AG09319 (cell line): ENCODE measurements around the gene HRH1.

Experiments
- DNase-seq: peaks from one replicate; pipeline ENCODE4 v3.0.0-alpha.2; 2010; ENCODE audit warnings: low read depth; ENCODE audit errors: extremely low read depth
- CTCF ChIP-seq: IDR thresholded peaks from 2 replicates; pipeline ENCODE4 v1.5.1; 2011; ENCODE audit warnings: low read depth, mild to moderate bottlenecking, inconsistent platforms, low read length, moderate library complexity

HRH1 gene

DNA sequence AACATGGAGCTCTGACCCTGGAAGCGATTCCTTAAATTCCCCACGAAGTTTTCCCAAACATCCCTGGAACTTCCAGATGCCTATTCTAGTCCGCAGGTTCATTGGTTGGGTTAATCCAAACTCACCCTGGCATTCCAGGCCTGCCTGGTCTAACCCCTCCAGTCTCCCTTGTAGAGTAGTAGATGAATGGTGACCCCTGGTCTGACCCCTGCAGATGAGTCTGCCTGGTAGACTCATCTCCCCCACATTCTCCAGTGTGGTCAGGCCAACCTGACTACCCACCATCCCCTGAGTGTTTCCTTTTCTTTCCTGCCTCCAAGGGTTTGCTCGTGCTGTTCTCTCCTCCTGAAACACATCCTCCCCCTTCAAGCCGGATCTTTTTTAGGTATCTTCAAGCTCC, 10.8 kb upstream of the HRH1 start:
- no peak for DNase-seq
- TF ChIP-seq CTCF: no peak

DNA sequence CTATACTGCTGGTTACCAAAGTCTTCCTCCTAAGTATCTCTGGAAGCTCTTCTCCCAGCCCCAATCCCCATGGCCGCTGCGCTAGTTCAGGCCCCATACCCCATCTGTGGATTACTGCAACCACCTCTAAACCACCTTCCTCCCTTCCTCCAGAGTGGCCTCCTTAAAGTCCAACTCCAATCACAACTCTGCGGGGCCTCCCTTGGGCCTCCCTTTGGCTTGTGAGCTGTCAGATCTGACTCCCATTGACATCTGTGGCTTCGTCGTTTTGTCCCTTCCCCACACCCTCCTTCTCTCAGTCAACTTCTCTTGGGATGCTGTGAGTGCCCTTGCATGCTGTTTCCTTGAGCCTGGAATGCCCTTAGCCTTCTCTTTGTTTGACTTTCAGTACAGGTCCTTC, 9.3 kb upstream of the HRH1 start:
- TF ChIP-seq CTCF: no peak
- DNase-seq: no peak

DNA sequence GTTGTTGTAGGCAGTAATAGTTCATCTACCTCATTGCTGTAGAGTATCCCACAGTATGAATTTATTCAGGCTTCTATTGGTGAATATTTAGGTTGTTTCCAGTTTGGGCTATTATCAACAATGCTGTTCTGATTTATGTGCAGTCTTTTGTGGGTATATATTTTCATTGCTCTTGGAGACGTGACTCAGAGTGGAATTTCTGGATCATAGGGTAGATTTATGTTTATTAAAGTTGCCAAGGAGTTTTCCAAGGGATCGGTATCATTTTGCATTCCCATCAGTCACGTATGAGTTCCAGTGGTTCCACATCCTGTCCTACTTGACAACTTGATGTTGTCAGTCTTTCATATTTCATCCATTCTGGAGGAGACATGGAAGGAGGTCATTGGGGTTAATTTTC, 8.4 kb upstream of the HRH1 start:
- DNase-seq: peak; percentile 67
- no peak for TF ChIP-seq CTCF

GRCh38 chr3:11146773-11147660, 7.3 kb upstream of the HRH1 start:
- DNase-seq: no peak
- no peak for TF ChIP-seq CTCF

GRCh38 chr3:11150256-11150655, 4.0 kb upstream of the HRH1 start:
- DNase-seq: no peak
- no peak for TF ChIP-seq CTCF

DNA sequence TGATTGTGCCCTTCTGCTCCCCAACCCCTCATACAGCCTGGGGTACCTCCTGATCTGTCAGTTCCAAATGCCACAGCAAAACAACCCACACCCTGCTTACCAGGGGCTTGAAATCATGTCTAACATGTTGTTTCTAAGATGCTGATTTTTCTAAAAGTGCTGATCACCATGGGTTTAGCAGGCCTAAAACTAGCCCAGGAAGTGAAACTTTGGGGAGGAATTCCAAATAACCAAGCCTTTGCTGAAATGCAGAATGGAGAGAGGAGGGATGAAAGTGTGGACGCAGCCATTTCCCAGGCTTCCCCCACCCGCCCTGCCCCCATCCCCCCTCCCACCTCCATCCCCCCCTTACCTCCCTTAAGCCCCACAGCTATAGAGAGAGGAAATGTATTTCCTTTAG, 2.0 kb upstream of the HRH1 start:
- no peak for TF ChIP-seq CTCF
- no peak for DNase-seq

- TF ChIP-seq CTCF: no peak
- DNase-seq: no peak
Measured at GRCh38 chr3:11154953-11155325, 646 bp downstream of the HRH1 start.
